Stomach smooth muscle (tissue), 2 donors: Measurements from ENCODE around the gene DGAT2L6.
"Not testable (repeated sequence)": the region's sequence is repeated elsewhere in the genome, so short reads cannot be mapped to it uniquely, and the experiment has no call there.

Experiments
- H3K27ac ChIP-seq: one replicate; pipeline ENCODE4 v1.7.0; 2013; ENCODE audit warnings: mild to moderate bottlenecking, low read length, inconsistent platforms
- H3K27me3 ChIP-seq, 2 donors: one replicate each; pipeline ENCODE4 v1.7.0; 2013; ENCODE audit warnings: low read length in 2 of 2; ENCODE audit not compliant: insufficient read depth in 2 of 2, control insufficient read depth in 1 of 2
- H3K36me3 ChIP-seq, 2 donors: one replicate each; pipeline ENCODE4 v1.7.0; 2013; ENCODE audit warnings: low read length in 2 of 2; ENCODE audit not compliant: control insufficient read depth in 2 of 2, insufficient read depth in 2 of 2
- H3K4me1 ChIP-seq: one replicate; pipeline ENCODE4 v1.7.0; 2013; ENCODE audit warnings: low read length; ENCODE audit not compliant: control insufficient read depth, insufficient read depth
- H3K4me3 ChIP-seq, 2 donors: one replicate each; pipeline ENCODE4 v1.7.0; 2013; ENCODE audit warnings: low read length in 2 of 2
- H3K9ac ChIP-seq, 2 donors: one replicate each; pipeline ENCODE4 v1.7.0; 2013; ENCODE audit warnings: low read length in 2 of 2, mild to moderate bottlenecking in 1 of 2
- H3K9me3 ChIP-seq, 2 donors: one replicate each; pipeline ENCODE4 v1.7.0; 2013; ENCODE audit warnings: low read length in 2 of 2; ENCODE audit not compliant: control insufficient read depth in 2 of 2
- donor health status: healthy.
- donor health status: Pancreatic carcinoma.

The DGAT2L6 gene

DNA sequence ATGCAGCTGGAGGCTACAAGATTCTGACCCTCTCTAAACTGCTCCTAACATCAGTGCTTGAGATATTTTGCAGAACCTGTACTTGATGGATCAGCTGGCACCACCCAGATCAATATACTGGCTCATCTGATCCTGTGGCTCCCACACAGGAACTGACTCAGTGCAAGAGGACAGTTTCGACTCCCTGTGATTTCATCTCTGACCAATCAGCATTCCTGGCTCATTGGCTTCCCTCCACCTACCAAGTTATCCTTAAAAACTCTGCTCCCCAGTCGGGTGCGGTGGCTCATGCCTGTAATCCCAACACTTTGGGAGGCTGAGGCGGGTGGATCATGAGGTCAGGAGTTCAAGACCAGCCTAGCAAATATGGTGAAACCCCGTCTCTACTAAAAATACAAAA lies 66.3 kb downstream of the DGAT2L6 start:
- H3K36me3 ChIP-seq, H3K9me3 ChIP-seq, H3K4me1 ChIP-seq, H3K27ac ChIP-seq, H3K27me3 ChIP-seq, H3K9ac ChIP-seq, H3K4me3 ChIP-seq: not testable (repeated sequence)

DNA sequence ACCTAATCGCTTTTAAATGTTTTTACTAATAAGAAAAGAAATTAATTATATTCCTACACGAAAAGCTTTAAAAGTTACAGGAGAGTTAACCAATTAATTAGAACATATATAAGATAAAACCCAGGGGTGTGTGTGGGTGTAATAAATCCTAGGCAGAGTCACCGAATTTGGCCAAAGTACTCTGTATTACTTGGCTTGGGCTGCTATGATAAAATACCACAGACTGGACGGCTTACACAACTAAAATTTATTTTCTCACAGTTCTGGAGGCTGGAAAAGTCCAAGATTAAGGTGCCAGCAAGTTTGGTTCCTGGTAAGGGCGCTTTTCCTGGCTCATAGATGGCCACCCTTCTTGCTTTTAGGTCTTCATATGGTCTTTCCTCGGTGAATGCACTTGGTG lies 67.6 kb downstream of the DGAT2L6 start:
- Histone ChIP-seq H3K27ac (no peak overlapping the region), H3K9me3 (no peaks in the 10 kb centered on the region), H3K36me3 (no peaks in the 10 kb centered on the region), H3K4me1 (no peaks in the 10 kb centered on the region), H3K4me3 (no peak overlapping the region), H3K27me3 (peaks cover 0 to 2% of the 10 kb centered on the region in 2 donors), H3K9ac (no peak overlapping the region)

DNA sequence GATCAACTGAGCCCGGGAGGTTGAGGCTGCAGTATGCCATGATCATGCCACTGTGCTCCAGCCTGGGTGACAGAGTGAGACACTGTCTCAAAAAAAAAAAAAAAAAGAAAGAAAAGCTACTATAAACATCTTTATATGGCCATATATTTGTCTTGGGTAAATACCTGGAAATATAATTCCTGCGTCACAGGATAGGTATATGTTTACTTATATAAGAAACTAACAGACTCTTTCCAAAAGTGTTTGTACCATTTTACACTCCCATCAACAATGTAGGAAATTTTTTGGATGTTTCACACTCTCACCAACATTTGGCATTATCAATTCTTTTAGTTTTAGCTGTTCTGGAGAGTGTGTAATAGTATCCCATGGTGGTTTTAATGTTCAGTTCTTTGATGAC lies 70.0 kb downstream of the DGAT2L6 start:
- H3K4me1 ChIP-seq = no peaks in the 10 kb centered on the region
- H3K27me3 ChIP-seq = no peaks in the 10 kb centered on the region

DNA sequence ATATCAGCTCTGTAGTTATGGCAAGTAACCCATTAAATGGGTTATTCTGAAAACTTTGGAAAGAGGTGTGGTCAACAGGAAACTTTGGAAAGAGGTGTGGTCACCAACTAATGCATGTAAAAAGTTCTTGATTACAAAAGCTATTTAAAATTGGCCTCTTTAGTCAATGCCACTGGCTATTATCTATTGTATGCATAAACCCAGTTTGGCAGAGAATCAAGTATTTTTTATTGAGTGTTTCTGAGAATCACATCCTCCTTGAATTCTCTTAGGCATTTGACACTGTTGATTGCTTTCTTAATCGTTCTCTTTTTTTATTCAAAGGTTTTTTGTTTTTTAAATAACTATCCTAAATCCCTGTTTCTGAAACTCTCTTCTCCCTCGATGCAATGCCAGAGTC lies 75.2 kb downstream of the DGAT2L6 start:
- H3K27me3 ChIP-seq = peaks cover 0 to 2% of the 10 kb centered on the region in 2 donors
- H3K4me1 ChIP-seq = no peaks in the 10 kb centered on the region
- H3K9ac ChIP-seq = no peak overlapping the region
- H3K36me3 ChIP-seq = no peaks in the 10 kb centered on the region
- no peaks in the 10 kb centered on the region for H3K9me3 ChIP-seq
- H3K4me3 ChIP-seq = no peak overlapping the region
- no peak overlapping the region for H3K27ac ChIP-seq

More for the DNA sequence above, 70.0 kb downstream of the DGAT2L6 start:
- no peak overlapping the region for H3K4me3 ChIP-seq
- no peak overlapping the region for H3K9ac ChIP-seq
- no peaks in the 10 kb centered on the region for H3K36me3 ChIP-seq
- H3K9me3 ChIP-seq = no peaks in the 10 kb centered on the region
- no peak overlapping the region for H3K27ac ChIP-seq

DNA sequence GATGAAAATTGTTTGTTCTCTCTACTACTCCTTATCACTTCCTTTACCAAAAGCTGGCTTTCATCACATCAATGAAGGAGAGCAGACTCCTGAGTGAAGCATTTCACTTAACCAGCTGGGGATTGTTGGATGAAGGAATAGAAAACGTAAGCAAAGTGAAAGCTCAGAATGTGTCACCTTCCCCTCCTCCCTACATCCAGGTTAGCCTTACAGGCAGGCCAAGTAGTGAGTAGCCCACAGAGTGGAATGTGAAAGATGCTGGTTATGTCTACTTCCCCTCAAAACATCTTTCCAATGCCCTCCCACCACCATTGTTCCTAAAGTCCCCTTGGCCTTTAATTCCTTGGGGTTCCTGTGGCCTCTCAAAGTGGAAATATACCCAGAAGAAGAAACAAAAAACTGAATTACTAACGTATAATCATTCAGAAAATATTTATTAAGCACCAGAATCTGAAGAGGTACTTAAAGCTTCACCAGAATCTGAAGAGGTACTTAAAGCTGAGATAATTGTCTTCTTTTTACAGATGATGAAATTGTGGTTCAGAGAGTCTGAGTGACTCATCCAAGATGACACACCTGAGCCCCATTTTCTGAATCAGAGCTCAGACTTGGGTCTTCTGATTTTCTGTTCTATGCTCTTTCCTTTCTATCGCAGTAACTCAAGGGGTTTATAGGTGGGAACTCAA lies 76.2 kb downstream of the DGAT2L6 start:
- Histone ChIP-seq H3K9ac (no peak overlapping the region), H3K27ac (no peak overlapping the region), H3K4me3 (no peak overlapping the region), H3K9me3 (no peaks in the 10 kb centered on the region), H3K4me1 (no peaks in the 10 kb centered on the region), H3K36me3 (no peaks in the 10 kb centered on the region), H3K27me3 (peaks cover 0 to 2% of the 10 kb centered on the region in 2 donors)

DNA sequence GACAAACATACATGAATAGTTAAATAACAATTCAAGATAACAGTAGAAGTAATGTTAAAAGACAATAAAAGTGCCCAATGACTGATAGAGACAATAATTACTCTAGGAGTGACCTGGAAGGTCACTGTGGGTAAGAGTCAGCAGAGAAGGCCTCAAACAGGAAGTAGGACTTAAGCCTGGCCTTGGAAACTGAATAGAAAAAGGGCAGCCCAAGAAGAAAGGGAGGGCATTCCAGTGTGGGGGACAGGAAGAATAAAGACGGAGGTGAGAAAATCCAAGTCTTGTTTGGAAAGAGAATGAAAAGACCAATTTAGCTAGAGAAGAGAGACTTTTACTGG lies 76.7 kb downstream of the DGAT2L6 start:
- Histone ChIP-seq H3K4me1 (no peaks in the 10 kb centered on the region), H3K36me3 (no peaks in the 10 kb centered on the region), H3K27ac (no peak overlapping the region), H3K27me3 (peaks cover 0 to 2% of the 10 kb centered on the region in 2 donors), H3K4me3 (no peak overlapping the region), H3K9me3 (no peaks in the 10 kb centered on the region), H3K9ac (no peak overlapping the region)

DNA sequence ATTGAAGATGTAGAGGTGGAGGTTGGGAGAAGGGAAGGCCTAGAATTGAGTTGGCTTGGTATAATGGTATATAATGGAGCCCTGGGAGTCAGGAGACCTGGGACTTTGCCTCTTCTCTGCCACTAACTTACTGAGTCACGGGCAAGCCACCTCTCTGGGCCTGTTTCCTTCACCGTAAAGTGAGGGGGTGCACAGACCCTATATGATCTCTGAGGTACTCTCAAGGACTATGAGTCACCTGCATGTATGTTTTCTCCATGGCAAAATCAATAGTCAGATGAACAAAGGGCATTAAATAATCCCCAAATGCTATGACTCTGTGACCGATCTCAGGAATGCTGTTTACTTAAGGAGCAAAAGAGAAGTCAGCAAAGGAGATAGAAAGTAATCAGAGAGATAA lies 77.6 kb downstream of the DGAT2L6 start:
- Histone ChIP-seq H3K9me3 (no peaks in the 10 kb centered on the region), H3K36me3 (no peaks in the 10 kb centered on the region), H3K4me3 (no peak overlapping the region), H3K4me1 (no peaks in the 10 kb centered on the region), H3K27me3 (peaks cover 0 to 6% of the 10 kb centered on the region in 2 donors), H3K9ac (no peak overlapping the region), H3K27ac (no peak overlapping the region)
